Heart right ventricle (tissue), 16 donors: Measurements from ENCODE around the gene CBFA2T3. TPM values are rescaled to one million over a fixed set of nuclear protein-coding genes. Genes with fewer than 3 reads are reported as not detected.

Experiments used
- ATAC-seq, 8 donors: fragments of 200-7000 bp; cut with Tn5 transposase; one replicate each; pipeline ENCODE4 v1.9.1; 2020; ENCODE audit warnings: mild to moderate bottlenecking in 8 of 8, moderate library complexity in 8 of 8, moderate number of reproducible peaks in 1 of 8
- DNase-seq, 2 donors: peaks; one replicate each; pipeline ENCODE4 v3.0.0-alpha.2; 2020
- H3K27ac ChIP-seq, 10 donors: fragments of 200-600 bp; sonication (generic) in 2 of 10; one replicate each; pipeline versions ENCODE4 v1.5.0 to v1.8.0; 2020 to 2022; ENCODE audit warnings: mild to moderate bottlenecking in 3 of 10
- H3K27me3 ChIP-seq, 7 donors: fragments of 200-600 bp; one replicate each; pipeline ENCODE4 v1.8.0; 2021 to 2022; ENCODE audit warnings: mild to moderate bottlenecking in 2 of 7
- H3K36me3 ChIP-seq, 9 donors: fragments of 200-600 bp; sonication (generic) in 1 of 9; one replicate each; pipeline versions ENCODE4 v1.5.0 to v1.8.0; 2020 to 2022; ENCODE audit warnings: mild to moderate bottlenecking in 2 of 9
- H3K4me1 ChIP-seq, 9 donors: fragments of 200-600 bp; sonication (generic) in 1 of 9; one replicate each; pipeline versions ENCODE4 v1.5.0 to v1.8.0; 2020 to 2022; ENCODE audit warnings: mild to moderate bottlenecking in 4 of 9
- H3K4me3 ChIP-seq, 10 donors: fragments of 200-600 bp; sonication (generic) in 2 of 10; one replicate each; pipeline versions ENCODE4 v1.5.0 to v1.8.0; 2020 to 2022; ENCODE audit warnings: mild to moderate bottlenecking in 7 of 10, moderate library complexity in 2 of 10
- H3K9me3 ChIP-seq, 11 donors: fragments of 200-600 bp in 10 of 11; sonication (generic) in 2 of 11; one replicate each; pipeline versions ENCODE4 v1.5.0 to v1.8.0; 2013 to 2022; ENCODE audit warnings: mild to moderate bottlenecking in 2 of 11, control low read depth in 1 of 11, moderate library complexity in 1 of 11
- CTCF ChIP-seq, 9 donors: fragments of 200-600 bp; sonication (generic) in 2 of 9; IDR thresholded peaks; one replicate each; pipeline versions ENCODE4 v1.5.0 to v1.8.0; 2021 to 2022; ENCODE audit warnings: antibody characterized with exemption in 9 of 9, mild to moderate bottlenecking in 5 of 9, moderate library complexity in 1 of 9
- WGBS, 2 donors: extraction: QIAGEN DNeasy Blood & Tissue Kit; methylation state at CpG; one replicate each; pipeline ENCODE4 v1.1.7; 2013; ENCODE audit warnings: inconsistent platforms in 1 of 2; 5-methylcytosine and 5-hydroxymethylcytosine counted together
- intact Hi-C, 10 donors: fragments of 100-400 bp; cut with DNase I; formaldehyde crosslinking; loops; one replicate each; pipeline versions ENCODE4 v1.11.1 to v1.14.2; 2022
- polyA plus RNA-seq, 2 donors: library from polyadenylated mRNA; stranded (reverse); fragments of 200-250 nt; gene quantifications; one replicate each; pipeline ENCODE4 v1.2.3, GENCODE V29; 2013
- total RNA-seq, 10 donors: library from RNA; stranded (reverse); fragmentation: NEBNext Ultra II Directional in 3 of 10; extraction: Animal tissue kit (Norgen Biotek cat#: 25700) in 3 of 10; gene quantifications; one replicate each; pipeline versions ENCODE4 v1.2.1 to v1.2.4, GENCODE V29; 2021 to 2023
- donor health status: Arrhythmogenic right ventricular cardiomyopathy.
- donor health status: ischemic (EF 13 %, LVEDD 7.1; RV severe dilation, severe dysfunction).
- donor health status: healthy with polysubstance abuse.
- donor health status: DM: no; HTN: yes; CAD: no.
- donor health status: DM: no; HTN: no; CAD: no.
- donor health status: ischemic (EF 25% LVEDD 6.9; RV normal size, moderate dysfunction).
- donor health status: ischemic (EF 25% LVEDD 5.7; RV mildly dilated, moderate dysfunction).
- donor health status: healthy.
- donor health status: DM: yes; HTN: yes; CAD: no.
- donor health status: Ischemic cardiomyopathy.
- donor health status: ischemic (EF 35%, LVEDD 5.7; RV mildly dilated, moderate dysfunction).
- donor health status: nonischemic (EF 11% LVEDD 7.7; RV severe dilation, severe dysfunction).
- donor health status: DM: yes; HTN: yes; CAD: no.
- donor health status: PGD.
- donor health status: ischemic (EF 29% LVEDD 5.4; RV normal size, mild dysfunction).
- donor health status: nonischemic (EF 23%, LVEDD 6.1; RV moderate dilation, normal function).

The CBFA2T3 gene
- total and polyA plus RNA-seq, 12 donors, result 3.1 to 17.6 (median 6.1) TPM

GRCh38 chr16:89001117-89002027 is 24.4 kb upstream of the CBFA2T3 start:
- no peak for TF ChIP-seq CTCF (IDR thresholded peaks at IDR 0.05)
- Histone ChIP-seq H3K4me3 (no peak overlapping the region), H3K36me3 (no peaks in the 10 kb centered on the region), H3K4me1 (peaks cover 5 to 16% (median 14%) of the 10 kb centered on the region in 9 donors), H3K27ac (no peak overlapping the region), H3K27me3 (peaks cover 0 to 62% (median 51%) of the 10 kb centered on the region in 7 donors), H3K9me3 (peaks cover 0 to 40% (median 14%) of the 10 kb centered on the region in 11 donors)
- ATAC-seq, result no peak
- intact Hi-C loops, result no loop called here
- 42 to 47% methylated on average over 30 of the region's 30 CpGs for whole genome bisulfite sequencing, 2 donors
- DNase-seq, result no peak

GRCh38 chr16:89000207-89000959 is 23.4 kb upstream of the CBFA2T3 start:
- Histone ChIP-seq H3K9me3 (peaks cover 0 to 40% (median 14%) of the 10 kb centered on the region in 11 donors), H3K27me3 (peaks cover 0 to 61% (median 52%) of the 10 kb centered on the region in 7 donors), H3K27ac (no peak overlapping the region), H3K4me3 (no peak overlapping the region), H3K4me1 (peaks cover 5 to 16% (median 14%) of the 10 kb centered on the region in 9 donors), H3K36me3 (no peaks in the 10 kb centered on the region)
- TF ChIP-seq CTCF (IDR thresholded peaks at IDR 0.05), result no peak
- intact Hi-C loops, result no loop called here
- ATAC-seq (peak in 1 of 8 donors; percentile 19), DNase-seq (no peak)
- WGBS, 2 donors, result 76 to 82% methylated on average over 36 of the region's 36 CpGs

- Histone ChIP-seq H3K27ac (no peak overlapping the region), H3K4me3 (no peak overlapping the region), H3K27me3 (peaks cover 0 to 62% (median 52%) of the 10 kb centered on the region in 7 donors), H3K4me1 (peaks cover 5 to 15% (median 14%) of the 10 kb centered on the region in 9 donors), H3K36me3 (no peaks in the 10 kb centered on the region), H3K9me3 (peaks cover 0 to 40% (median 14%) of the 10 kb centered on the region in 11 donors)
- DNase-seq, result no peak
- 15 to 21% methylated on average over 20 to 22 of the region's 39 CpGs for WGBS, 2 donors
- no peak for ATAC-seq
- intact Hi-C loops, result no loop called here
- no peak for TF ChIP-seq CTCF (IDR thresholded peaks at IDR 0.05)
These were observed 22.6 kb upstream of the CBFA2T3 start for GRCh38 chr16:88999457-89000206.
